Ascending aorta (tissue), 2 donors: Measurements from ENCODE around the gene KIF3A. TPM values are rescaled to one million over a fixed set of nuclear protein-coding genes. Genes with fewer than 3 reads are reported as not detected.

ENCODE experiments used
- DNase-seq, 2 donors: peaks; one replicate each; pipeline ENCODE4 v3.0.0-alpha.2; 2019; ENCODE audit warnings: low spot score in 2 of 2
- H3K27ac ChIP-seq, 2 donors: fragments of 200-600 bp; sonication (generic); one replicate each; pipeline ENCODE4 v1.5.1; 2016 to 2017; ENCODE audit warnings: mild to moderate bottlenecking in 1 of 2
- H3K27me3 ChIP-seq: fragments of 200-600 bp; sonication (generic); one replicate; pipeline ENCODE4 v1.5.1; 2017
- H3K36me3 ChIP-seq, 2 donors: fragments of 200-600 bp; sonication (generic); one replicate each; pipeline ENCODE4 v1.5.1; 2016
- H3K4me1 ChIP-seq, 2 donors: fragments of 200-600 bp; sonication (generic); one replicate each; pipeline ENCODE4 v1.5.1; 2016 to 2017; ENCODE audit warnings: mild to moderate bottlenecking in 1 of 2
- H3K4me3 ChIP-seq, 2 donors: fragments of 200-600 bp; sonication (generic); one replicate each; pipeline ENCODE4 v1.5.1; 2016 to 2017; ENCODE audit warnings: mild to moderate bottlenecking in 1 of 2
- H3K9me3 ChIP-seq, 2 donors: fragments of 200-600 bp; sonication (generic); one replicate each; pipeline ENCODE4 v1.5.1; 2016
- CTCF ChIP-seq, 3 experiments: fragments of 200-600 bp in 2 of 3; fragments of 450-650 bp in 1 of 3; sonication (generic) in 2 of 3; IDR thresholded peaks; one replicate each; pipeline ENCODE4 v1.5.1; 2016 to 2019; ENCODE audit warnings: antibody characterized with exemption in 3 of 3, mild to moderate bottlenecking in 1 of 3, moderate library complexity in 1 of 3
- intact Hi-C: fragments of 100-400 bp; cut with DNase I; formaldehyde crosslinking; loops from one replicate; pipeline ENCODE4 v1.15.1; 2023
- total RNA-seq: library from RNA; depleted of rRNA; stranded (reverse); fragments of >200 nt; gene quantifications from one replicate; pipeline ENCODE4 v1.1.0, GENCODE V29; 2016

KIF3A gene
- total RNA-seq, 1 donor from 2014 or later: 4.4 TPM

GRCh38 chr5:132777209-132778069 lies 40.1 kb upstream of the KIF3A start, which contains the start of gene SEPTIN8:
SEPTIN8 (minus strand) TSS chr5:132777239; CDS start chr5:132777137, 102 bp downstream.
- Histone ChIP-seq H3K27me3 (no peaks in the 10 kb centered on the region), H3K36me3 (no peaks in the 10 kb centered on the region), H3K4me1 (peaks cover 8 to 29% of the 10 kb centered on the region in 2 donors), H3K4me3 (peak within 1 kb of the TSS; percentile 66 to 86), H3K27ac (peak within 1 kb of the TSS; percentile 87 to 96), H3K9me3 (no peaks in the 10 kb centered on the region)
- no peak for TF ChIP-seq CTCF (IDR thresholded peaks at IDR 0.05)
- DNase-seq: no peak
- intact Hi-C loops: loop anchor here (2.0 to 5.0 kb wide), 4 partner anchors 35 to 185 kb away; partner anchors contain the start of genes AFF4, KIF3A and SOWAHA

GRCh38 chr5:132776938-132777208 lies 39.5 kb upstream of the KIF3A start:
- Histone ChIP-seq H3K27me3 (no peaks in the 10 kb centered on the region), H3K4me3 (peak overlapping the region; percentile 66 to 86), H3K4me1 (peaks cover 11 to 30% of the 10 kb centered on the region in 2 donors), H3K27ac (peak overlapping the region; percentile 87 to 96), H3K36me3 (no peaks in the 10 kb centered on the region), H3K9me3 (no peaks in the 10 kb centered on the region)
- no peak for TF ChIP-seq CTCF (IDR thresholded peaks at IDR 0.05)
- no peak for DNase-seq
- intact Hi-C loops: loop anchor here (2.0 to 5.0 kb wide), 4 partner anchors 35 to 186 kb away; partner anchors contain the start of genes AFF4, KIF3A and SOWAHA

GRCh38 chr5:132776131-132776937 lies 39.0 kb upstream of the KIF3A start:
- no peak for TF ChIP-seq CTCF (IDR thresholded peaks at IDR 0.05)
- no peak for DNase-seq
- Histone ChIP-seq H3K4me3 (peak overlapping the region; percentile 66 to 86), H3K36me3 (no peaks in the 10 kb centered on the region), H3K27me3 (no peaks in the 10 kb centered on the region), H3K27ac (peak overlapping the region; percentile 87 to 96), H3K9me3 (no peaks in the 10 kb centered on the region), H3K4me1 (peaks cover 16 to 35% of the 10 kb centered on the region in 2 donors)
- intact Hi-C loops: loop anchor here (2.0 to 5.0 kb wide), 4 partner anchors 36 to 186 kb away; partner anchors contain the start of genes AFF4, KIF3A and SOWAHA

- no peak for DNase-seq
- no peaks in the 10 kb centered on the region for H3K36me3 ChIP-seq
- intact Hi-C loops: loop anchor here (5.0 kb wide), 2 partner anchors 37 to 38 kb away; partner anchors contain the start of genes KIF3A and SOWAHA
- H3K27me3 ChIP-seq: no peaks in the 10 kb centered on the region
- peaks cover 20 to 43% of the 10 kb centered on the region in 2 donors for H3K4me1 ChIP-seq
- no peak for TF ChIP-seq CTCF (IDR thresholded peaks at IDR 0.05)
- H3K4me3 ChIP-seq: peak overlapping the region; percentile 66 to 86
- peak overlapping the region; percentile 87 to 96 for H3K27ac ChIP-seq
- no peaks in the 10 kb centered on the region for H3K9me3 ChIP-seq
Measured at GRCh38 chr5:132775476-132775961, 38.2 kb upstream of the KIF3A start.

GRCh38 chr5:132774896-132775295 lies 37.5 kb upstream of the KIF3A start:
- peak overlapping the region; percentile 87 to 96 for H3K27ac ChIP-seq
- intact Hi-C loops: loop anchor here (5.0 kb wide), 2 partner anchors 37 to 38 kb away; partner anchors contain the start of genes KIF3A and SOWAHA
- H3K9me3 ChIP-seq: no peaks in the 10 kb centered on the region
- DNase-seq: no peak
- H3K27me3 ChIP-seq: no peaks in the 10 kb centered on the region
- no peak for TF ChIP-seq CTCF (IDR thresholded peaks at IDR 0.05)
- H3K4me1 ChIP-seq: peaks cover 24 to 46% of the 10 kb centered on the region in 2 donors
- peak overlapping the region in 1 of 2 donors; percentile 66 for H3K4me3 ChIP-seq
- no peaks in the 10 kb centered on the region for H3K36me3 ChIP-seq
